K562 (cell line): ENCODE results near the gene SPATA12. TPM values are rescaled to one million over a fixed set of nuclear protein-coding genes. Genes with fewer than 3 reads are reported as not detected.

Experiments
- ATAC-seq: fragments of 200-7000 bp; cut with Tn5 transposase; 3 replicates; pipeline ENCODE4 v1.9.1; 2020; ENCODE audit warnings: moderate library complexity
- BruUV-seq: library from RNA; stranded (reverse); fragments of 400-500 nt; replicated peaks from 2 replicates; lab custom pipeline; 2021; lab: Mats Ljungman, UMichigan
- CTCF ChIA-PET: fragments of 300-600 bp; formaldehyde crosslinking; extraction: SDS; loops from one replicate; lab custom pipeline; 2021; ENCODE audit warnings: low intra/inter-chr PET ratio; lab: Yijun Ruan, JAX
- POLR2A ChIA-PET: fragments of 300-600, 350-650 bp; sonication (Branson Sonifier 250); formaldehyde crosslinking; extraction: SDS; loops from one replicate; lab custom pipeline; 2021; ENCODE audit warnings: antibody characterized with exemption, inconsistent platforms; lab: Yijun Ruan, JAX
- DNase-seq, 4 experiments: peaks; one replicate each; pipeline versions ENCODE4 v3.0.0 to v3.0.0-alpha.2; 2011 to 2018; ENCODE audit warnings: low spot score in 3 of 4, mixed read lengths in 3 of 4; ENCODE audit errors: extremely low read depth in 1 of 4
- FAIRE-seq: peaks from 2 replicates; lab custom pipeline; 2011; peaks lifted over from hg19 to GRCh38; lab: Jason Lieb, UNC
- H2AFZ ChIP-seq: 2 replicates; pipeline ENCODE4 v1.6.0; 2011; ENCODE audit warnings: low read depth, low read length, control low read depth, inconsistent platforms
- H3K27ac ChIP-seq: fragments of 200-600 bp; 3 replicates; pipeline ENCODE4 v1.8.0; 2011; ENCODE audit warnings: low read depth, mild to moderate bottlenecking, control low read depth, inconsistent platforms, low read length, moderate library complexity, mixed read lengths; ENCODE audit errors: extremely low read depth
- H3K27me3 ChIP-seq, 2 experiments: fragments of 300-600 bp in 1 of 2; 2 replicates in 1 of 2; 3 replicates in 1 of 2; pipeline versions ENCODE4 v1.6.0 to v1.8.0; 2011; ENCODE audit warnings: inconsistent platforms in 2 of 2, low read length in 2 of 2, mild to moderate bottlenecking in 1 of 2, mixed read lengths in 1 of 2, moderate library complexity in 1 of 2; ENCODE audit not compliant: control insufficient read depth in 2 of 2, insufficient read depth in 2 of 2
- H3K36me3 ChIP-seq: fragments of 300-600 bp; 3 replicates; pipeline ENCODE4 v1.8.0; 2011; ENCODE audit warnings: mild to moderate bottlenecking, low read length, inconsistent platforms; ENCODE audit not compliant: control insufficient read depth, insufficient read depth
- H3K4me1 ChIP-seq, 2 experiments: fragments of 200-600 bp in 1 of 2; replicated peaks in 1 of 2; 2 replicates in 1 of 2; 3 replicates in 1 of 2; pipeline versions ENCODE4 v1.5.1 to v1.8.0; 2011; ENCODE audit warnings: inconsistent platforms in 2 of 2, low read length in 2 of 2, mild to moderate bottlenecking in 1 of 2, mixed read lengths in 1 of 2, moderate library complexity in 1 of 2; ENCODE audit not compliant: control insufficient read depth in 2 of 2, insufficient read depth in 2 of 2
- H3K4me2 ChIP-seq: 2 replicates; pipeline ENCODE4 v1.6.1; 2011; ENCODE audit warnings: low read length, control low read depth, inconsistent platforms, mixed read lengths; ENCODE audit not compliant: insufficient read depth
- H3K4me3 ChIP-seq: fragments of 200-600 bp; sonication (generic), shearing (Covaris generic); 2 replicates; pipeline ENCODE4 v1.5.1; 2016; ENCODE audit warnings: control low read depth, inconsistent platforms
- H3K79me2 ChIP-seq: fragments of 200-600 bp; 3 replicates; pipeline ENCODE4 v1.8.0; 2011; ENCODE audit warnings: low read length, inconsistent platforms; ENCODE audit not compliant: control insufficient read depth, insufficient read depth
- H3K9ac ChIP-seq, 2 experiments: 2 replicates each; pipeline versions ENCODE4 v1.6.0 to v1.6.1; 2011; ENCODE audit warnings: low read depth in 2 of 2, low read length in 2 of 2, control low read depth in 1 of 2, inconsistent platforms in 1 of 2, mild to moderate bottlenecking in 1 of 2, mixed read lengths in 1 of 2; ENCODE audit not compliant: insufficient read depth in 1 of 2
- H3K9me1 ChIP-seq: one replicate; pipeline ENCODE4 v1.6.0; 2011; ENCODE audit warnings: inconsistent platforms, mild to moderate bottlenecking, low read length, moderate library complexity; ENCODE audit not compliant: control insufficient read depth, insufficient read depth
- H3K9me3 ChIP-seq: replicated peaks from 2 replicates; pipeline ENCODE4 v1.5.1; 2011; ENCODE audit warnings: low read depth, low read length, inconsistent platforms; ENCODE audit not compliant: control insufficient read depth, insufficient read depth
- H4K20me1 ChIP-seq: replicated peaks from 2 replicates; pipeline ENCODE4 v1.6.1; 2011; ENCODE audit warnings: low read length, inconsistent platforms, mixed read lengths; ENCODE audit not compliant: control insufficient read depth, insufficient read depth
- ATF3 ChIP-seq, 2 experiments: fragments of 450-650 bp in 1 of 2; sonication (generic) in 1 of 2; formaldehyde crosslinking in 1 of 2; IDR thresholded peaks in 1 of 2; conservative IDR thresholded peaks in 1 of 2; 2 replicates each; pipeline versions ENCODE4 v1.6.1 to v1.8.1; 2016 to 2023; ENCODE audit warnings: mild to moderate bottlenecking in 2 of 2, moderate library complexity in 2 of 2, inconsistent platforms in 1 of 2, missing genetic modification reagents in 1 of 2
- BDP1 ChIP-seq: IDR thresholded peaks from 3 replicates; pipeline ENCODE4 v1.6.1; 2011; ENCODE audit not compliant: insufficient read length, insufficient read depth
- CBX3 ChIP-seq, 2 experiments: IDR thresholded peaks; 1 replicate in 1 of 2; 2 replicates in 1 of 2; pipeline ENCODE4 v1.6.1; 2012; ENCODE audit warnings: inconsistent platforms in 2 of 2, low read length in 2 of 2, borderline replicate concordance in 1 of 2, control low read depth in 1 of 2
- ETV6 ChIP-seq, 3 experiments: fragments of 150-350 bp in 1 of 3; sonication (generic) in 1 of 3; formaldehyde crosslinking in 1 of 3; IDR thresholded peaks; 2 replicates each; pipeline versions ENCODE4 v1.6.1 to v1.8.0; 2014 to 2022; ENCODE audit warnings: borderline replicate concordance in 2 of 3, low read depth in 2 of 3, antibody characterized with exemption in 1 of 3, low read length in 1 of 3, mild to moderate bottlenecking in 1 of 3, missing genetic modification reagents in 1 of 3
- NFIC ChIP-seq: fragments of 450-650 bp; IDR thresholded peaks from 2 replicates; pipeline ENCODE4 v1.6.1; 2017; ENCODE audit warnings: mild to moderate bottlenecking, inconsistent platforms
- PTBP1 ChIP-seq: fragments of 200-400 bp; formaldehyde crosslinking; IDR thresholded peaks from 2 replicates; pipeline ENCODE4 v1.6.1; 2017; ENCODE audit warnings: low read depth, low read length
- TGIF2 ChIP-seq: sonication (generic); formaldehyde crosslinking; IDR thresholded peaks from 2 replicates; pipeline ENCODE4 v1.8.1; 2022; ENCODE audit warnings: mild to moderate bottlenecking, missing genetic modification reagents, moderate library complexity
- ZNF140 ChIP-seq: fragments of 250-450 bp; sonication (Bioruptor Pico); IDR thresholded peaks from 2 replicates; pipeline ENCODE4 v1.8.0; 2021; ENCODE audit warnings: moderate library complexity, mild to moderate bottlenecking, inconsistent platforms
- WGBS: fragments of 100-300 bp; shearing (Covaris generic); methylation state at CpG from one replicate; pipeline ENCODE4 v1.1.6; 2016; ENCODE audit warnings: low coverage, mixed read lengths; ENCODE audit not compliant: insufficient coverage; ENCODE audit errors: missing lambda C conversion rate; 5-methylcytosine and 5-hydroxymethylcytosine counted together
- in situ Hi-C: fragments of 300-500 bp; cut with MboI; formaldehyde crosslinking; loops from 4 replicates; pipeline ENCODE4 v1.15.0; 2018; ENCODE audit warnings: inconsistent platforms, mixed read lengths
- intact Hi-C: fragments of 100-400 bp; cut with micrococcal nuclease; formaldehyde crosslinking; loops from 2 replicates; pipeline ENCODE4 v1.14.2; 2022
- polyA plus RNA-seq, 8 experiments: library from polyadenylated mRNA; depleted of rRNA in 4 of 8; stranded (reverse) in 5 of 8; unstranded in 3 of 8; fragments of >200 nt; fragmentation: Nextera tagmentation in 2 of 8; fragmentation: Illumina TruSeq in 1 of 8; extraction: Ambion mirVana in 2 of 8; extraction: Trizol in 1 of 8; gene quantifications; 2 replicates each; pipeline versions ENCODE4 v1.2.1 to v1.2.3, GENCODE V29; 2011 to 2014; ENCODE audit warnings: inconsistent platforms in 1 of 8, missing spikeins in 1 of 8
- total RNA-seq, 7 experiments: library from RNA; depleted of rRNA in 6 of 7; stranded (reverse); fragments of >200 nt in 6 of 7; fragmentation: Illumina TruSeq in 2 of 7; extraction: Trizol in 2 of 7; gene quantifications; 2 replicates each; pipeline versions ENCODE4 v1.2.1 to v1.2.3, GENCODE V29; 2011 to 2021; ENCODE audit warnings: low replicate concordance in 1 of 7
- TF ChIP-seq, protein P1 (sequence below): sonication (generic); formaldehyde crosslinking; IDR thresholded peaks from 2 replicates; pipeline ENCODE4 v1.8.1; 2023; ENCODE audit warnings: mild to moderate bottlenecking, missing genetic modification reagents

SPATA12 gene
- total and polyA plus RNA-seq, 9 of the 15 experiments (the other 6 are each of a cell fraction or from before 2014, with no cell fraction given), result not detected

DNA sequence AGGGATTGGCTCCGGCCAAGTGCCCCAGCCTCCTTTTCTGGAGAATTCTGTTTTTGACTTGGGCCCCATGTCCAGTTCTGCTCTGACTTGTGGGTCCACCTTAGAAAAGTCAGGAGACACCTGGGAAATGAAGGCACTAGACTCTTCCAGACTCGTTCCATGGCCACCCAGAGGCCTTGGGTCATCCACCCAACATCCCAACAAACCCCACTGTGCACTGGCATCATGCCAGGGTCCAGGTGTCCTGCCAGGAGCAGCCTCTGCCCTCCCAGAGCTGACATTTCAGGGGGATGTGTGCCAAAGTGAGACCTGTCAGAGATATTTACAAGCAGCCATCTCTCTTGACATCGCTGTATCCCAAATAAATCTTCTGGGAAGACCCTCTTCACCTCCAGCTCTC is 13.2 kb downstream of the SPATA12 start:
- intact Hi-C loops, result no loop called here

DNA sequence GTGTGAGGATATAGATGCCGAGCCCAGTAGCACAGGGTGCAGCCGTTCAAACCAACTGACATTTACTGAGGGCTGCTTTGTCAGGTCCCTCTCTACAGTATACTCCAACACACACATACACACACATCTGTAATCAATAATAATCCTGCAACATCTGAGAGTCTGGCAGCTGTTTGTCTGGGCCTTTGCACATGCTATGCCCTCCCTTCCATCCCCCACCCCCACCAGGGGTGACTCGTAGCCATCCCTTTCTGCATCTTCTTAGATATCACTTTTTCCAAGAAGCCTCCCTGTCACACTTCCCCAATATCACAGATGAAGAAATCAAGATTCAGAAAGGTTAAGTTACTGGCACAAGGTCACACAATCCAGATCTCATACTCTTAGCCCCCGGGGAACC is 13.7 kb downstream of the SPATA12 start:
- intact Hi-C loops (no loop called here), in situ Hi-C loops (no loop called here)
- POLR2A ChIA-PET, result no interaction called here
- Histone ChIP-seq H3K27ac (no peak overlapping the region), H4K20me1 (no peaks in the 10 kb centered on the region), H3K4me1 (peaks cover 0 to 10% of the 10 kb centered on the region in 2 experiments; a peak in 3 of 5 replicates), H3K27me3 (no peaks in the 10 kb centered on the region)
- no peak for FAIRE-seq
- 18% methylated on average over 4 of the region's 4 CpGs for WGBS
- no peak for TF ChIP-seq ATF3 (IDR thresholded peaks at IDR 0.05)
- no peak for TF ChIP-seq ATF3 (CRISPR knock-in tag; conservative IDR thresholded peaks at IDR 0.05)
- TF ChIP-seq ETV6 (IDR thresholded peaks at IDR 0.05; ENCODE audit: borderline replicate concordance in 1 of 2, low read depth in 2 of 2, low read length in 1 of 2), result no peak
- TF ChIP-seq ETV6 (CRISPR knock-in tag; IDR thresholded peaks at IDR 0.05; ENCODE audit: borderline replicate concordance), result no peak
- no peak for TF ChIP-seq PTBP1
- no peak for TF ChIP-seq TGIF2 (CRISPR knock-in tag)
- no peak for TF ChIP-seq BDP1
- TF ChIP-seq ZNF140 (CRISPR knock-in tag), result no peak
- TF ChIP-seq, all 486 proteins: peak for 0
- no peak for ATAC-seq
- no peak overlapping the region for H3K4me3 ChIP-seq
- BruUV-seq, result no TSS peak
- H2AFZ ChIP-seq, result no peak overlapping the region
- H3K9ac ChIP-seq, result no peak overlapping the region
- no peaks in the 10 kb centered on the region for H3K9me1 ChIP-seq
- H3K4me2 ChIP-seq, result no peak overlapping the region
- no peaks in the 10 kb centered on the region for H3K36me3 ChIP-seq
- DNase-seq, result no peak
- CTCF ChIA-PET, result no interaction called here
- H3K79me2 ChIP-seq, result no peaks in the 10 kb centered on the region
- H3K9me3 ChIP-seq, result no peaks in the 10 kb centered on the region

More for the DNA sequence above, 13.2 kb downstream of the SPATA12 start:
- H2AFZ ChIP-seq, result no peak overlapping the region
- no peak for ATAC-seq
- no peaks in the 10 kb centered on the region for H3K79me2 ChIP-seq
- no peak overlapping the region for H3K9ac ChIP-seq
- no peaks in the 10 kb centered on the region for H3K9me3 ChIP-seq
- FAIRE-seq, result no peak
- WGBS, result 41% methylated on average over 2 of the region's 3 CpGs
- POLR2A ChIA-PET, result no interaction called here
- no peaks in the 10 kb centered on the region for H3K27me3 ChIP-seq
- CTCF ChIA-PET, result no interaction called here
- no TSS peak for BruUV-seq
- no peak overlapping the region for H3K4me3 ChIP-seq
- TF ChIP-seq CBX3 (IDR thresholded peaks at IDR 0.05; ENCODE audit: borderline replicate concordance in 1 of 2, low read length in 2 of 2) (no peak), NFIC (peak; percentile 30; the same call in 1 of the 2 replicates)
- TF ChIP-seq, protein P1, sequence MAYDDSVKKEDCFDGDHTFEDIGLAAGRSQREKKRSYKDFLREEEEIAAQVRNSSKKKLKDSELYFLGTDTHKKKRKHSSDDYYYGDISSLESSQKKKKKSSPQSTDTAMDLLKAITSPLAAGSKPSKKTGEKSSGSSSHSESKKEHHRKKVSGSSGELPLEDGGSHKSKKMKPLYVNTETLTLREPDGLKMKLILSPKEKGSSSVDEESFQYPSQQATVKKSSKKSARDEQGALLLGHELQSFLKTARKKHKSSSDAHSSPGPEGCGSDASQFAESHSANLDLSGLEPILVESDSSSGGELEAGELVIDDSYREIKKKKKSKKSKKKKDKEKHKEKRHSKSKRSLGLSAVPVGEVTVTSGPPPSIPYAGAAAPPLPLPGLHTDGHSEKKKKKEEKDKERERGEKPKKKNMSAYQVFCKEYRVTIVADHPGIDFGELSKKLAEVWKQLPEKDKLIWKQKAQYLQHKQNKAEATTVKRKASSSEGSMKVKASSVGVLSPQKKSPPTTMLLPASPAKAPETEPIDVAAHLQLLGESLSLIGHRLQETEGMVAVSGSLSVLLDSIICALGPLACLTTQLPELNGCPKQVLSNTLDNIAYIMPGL, result no peak
- no peaks in the 10 kb centered on the region for H3K9me1 ChIP-seq
- H3K4me1 ChIP-seq, result peaks cover 0 to 5% of the 10 kb centered on the region in 2 experiments; a peak in 4 of 5 replicates
- no peak overlapping the region for H3K27ac ChIP-seq
- in situ Hi-C loops, result no loop called here
- no peak for DNase-seq
- no peaks in the 10 kb centered on the region for H4K20me1 ChIP-seq
- H3K36me3 ChIP-seq, result no peaks in the 10 kb centered on the region
- H3K4me2 ChIP-seq, result no peak overlapping the region
